HepG2 (cell line): Measurements from ENCODE around the gene RAB15. TPM values are rescaled to one million over a fixed set of nuclear protein-coding genes. Genes with fewer than 3 reads are reported as not detected.

Experiments used
- ATAC-seq: fragments of 200-7000 bp; cut with Tn5 transposase; 3 replicates; pipeline ENCODE4 v1.9.1; 2020; ENCODE audit warnings: mild to moderate bottlenecking, moderate library complexity
- BruUV-seq: library from RNA; stranded (reverse); fragments of 400-500 nt; replicated peaks from 2 replicates; lab custom pipeline; 2021; lab: Mats Ljungman, UMichigan
- CTCF ChIA-PET: fragments of 300-600 bp; formaldehyde crosslinking; extraction: SDS; loops from one replicate; lab custom pipeline; 2021; ENCODE audit warnings: low total read pairs, inconsistent platforms, low intra/inter-chr PET ratio; lab: Yijun Ruan, JAX
- POLR2A ChIA-PET: fragments of 350-600 bp; sonication (Branson Sonifier 250); formaldehyde crosslinking; loops from one replicate; lab custom pipeline; 2020; ENCODE audit warnings: antibody characterized with exemption, inconsistent platforms; lab: Yijun Ruan, JAX
- DNase-seq: peaks from one replicate; pipeline ENCODE4 v3.0.0-alpha.2; 2015; ENCODE audit warnings: low spot score
- FAIRE-seq: peaks from 3 replicates; lab custom pipeline; 2011; peaks lifted over from hg19 to GRCh38; lab: Jason Lieb, UNC
- H2AFZ ChIP-seq: one replicate; pipeline ENCODE4 v1.6.1; 2011; ENCODE audit warnings: low read length, inconsistent platforms
- H3K27ac ChIP-seq: fragments of 300-600 bp; 3 replicates; pipeline ENCODE4 v1.8.0; 2011; ENCODE audit warnings: mixed run types, mild to moderate bottlenecking, mixed read lengths, low read length, inconsistent platforms; ENCODE audit not compliant: insufficient read depth; ENCODE audit errors: extremely low read length
- H3K27me3 ChIP-seq, 2 experiments: fragments of 200-600 bp in 1 of 2; 2 replicates in 1 of 2; 3 replicates in 1 of 2; pipeline versions ENCODE4 v1.6.0 to v1.8.0; 2011; ENCODE audit warnings: low read length in 2 of 2, mild to moderate bottlenecking in 2 of 2, moderate library complexity in 2 of 2, inconsistent platforms in 1 of 2; ENCODE audit not compliant: insufficient read depth in 2 of 2, control insufficient read depth in 1 of 2
- H3K36me3 ChIP-seq, 2 experiments: fragments of 200-600 bp in 1 of 2; replicated peaks in 1 of 2; 2 replicates in 1 of 2; 3 replicates in 1 of 2; pipeline versions ENCODE4 v1.5.1 to v1.8.0; 2011; ENCODE audit warnings: low read length in 2 of 2, inconsistent platforms in 1 of 2; ENCODE audit not compliant: insufficient read depth in 2 of 2, control insufficient read depth in 1 of 2
- H3K4me1 ChIP-seq: 2 replicates; pipeline ENCODE4 v1.5.1; 2012; ENCODE audit warnings: low read length, inconsistent platforms; ENCODE audit not compliant: insufficient read depth
- H3K4me2 ChIP-seq: 2 replicates; pipeline ENCODE4 v1.6.0; 2011; ENCODE audit warnings: low read depth, low read length, inconsistent platforms
- H3K4me3 ChIP-seq, 3 experiments: fragments of 200-600 bp in 1 of 3; sonication (generic), shearing (Covaris generic) in 1 of 3; replicated peaks in 1 of 3; 2 replicates each; pipeline ENCODE4 v1.5.1; 2011 to 2016; ENCODE audit warnings: low read length in 3 of 3, inconsistent platforms in 2 of 3, low read depth in 2 of 3, mild to moderate bottlenecking in 2 of 3, control low read depth in 1 of 3, mixed read lengths in 1 of 3; ENCODE audit not compliant: insufficient read depth in 1 of 3
- H3K79me2 ChIP-seq: one replicate; pipeline ENCODE4 v1.6.1; 2011; ENCODE audit warnings: low read length, inconsistent platforms; ENCODE audit not compliant: insufficient read depth
- H3K9ac ChIP-seq: 2 replicates; pipeline ENCODE4 v1.6.0; 2011; ENCODE audit warnings: mild to moderate bottlenecking, low read depth, low read length, inconsistent platforms; ENCODE audit not compliant: insufficient read depth
- H3K9me3 ChIP-seq: 2 replicates; pipeline ENCODE4 v1.5.1; 2012; ENCODE audit warnings: mild to moderate bottlenecking, low read length
- H4K20me1 ChIP-seq: 2 replicates; pipeline ENCODE4 v1.6.0; 2011; ENCODE audit warnings: inconsistent platforms, mild to moderate bottlenecking, low read length, moderate library complexity; ENCODE audit not compliant: insufficient read depth
- AHR ChIP-seq: IDR thresholded peaks from 2 replicates; pipeline ENCODE4 v1.6.1; 2018; ENCODE audit warnings: missing genetic modification reagents, missing compliant biosample characterization
- ATF1 ChIP-seq: IDR thresholded peaks from 2 replicates; pipeline ENCODE4 v1.6.1; 2016; ENCODE audit warnings: mild to moderate bottlenecking, control low read depth
- NKX3-1 ChIP-seq: sonication (generic); formaldehyde crosslinking; IDR thresholded peaks from 2 replicates; pipeline ENCODE4 v1.5.0; 2020; ENCODE audit warnings: missing genetic modification reagents
- PRMT3 ChIP-seq: sonication (generic); formaldehyde crosslinking; IDR thresholded peaks from 2 replicates; pipeline ENCODE4 v1.8.1; 2022; ENCODE audit warnings: low read depth, mild to moderate bottlenecking, moderate library complexity, missing genetic modification reagents, borderline replicate concordance
- SAFB2 ChIP-seq: sonication (generic); formaldehyde crosslinking; IDR thresholded peaks from 2 replicates; pipeline ENCODE4 v1.5.1; 2020; ENCODE audit warnings: missing genetic modification reagents, low read depth, mild to moderate bottlenecking, borderline replicate concordance
- SALL1 ChIP-seq: sonication (generic); formaldehyde crosslinking; IDR thresholded peaks from 2 replicates; pipeline ENCODE4 v1.8.0; 2022; ENCODE audit warnings: mild to moderate bottlenecking, missing genetic modification reagents
- SP5 ChIP-seq: IDR thresholded peaks from 2 replicates; pipeline ENCODE4 v1.6.1; 2016; ENCODE audit warnings: low read depth, borderline replicate concordance
- ZNF260 ChIP-seq: sonication (generic); formaldehyde crosslinking; IDR thresholded peaks from 2 replicates; pipeline ENCODE4 v1.4.0; 2020; ENCODE audit warnings: missing genetic modification reagents, low read depth, mild to moderate bottlenecking, borderline replicate concordance
- ZNF432 ChIP-seq: sonication (generic); formaldehyde crosslinking; IDR thresholded peaks from 2 replicates; pipeline ENCODE4 v1.5.0; 2020; ENCODE audit warnings: missing genetic modification reagents, mild to moderate bottlenecking, borderline replicate concordance
- WGBS: methylation state at CpG from one replicate; pipeline ENCODE4 v1.1.6; 2017; ENCODE audit warnings: low lambda C conversion rate; 5-methylcytosine and 5-hydroxymethylcytosine counted together
- in situ Hi-C: cut with HindIII; loops from 2 replicates; pipeline ENCODE4 v1.10.0; 2017; ENCODE audit warnings: low pct_unique_long_range_greater_than_20kb; ENCODE audit not compliant: extremely low pct_ligation_motif_present
- intact Hi-C: fragments of 100-400 bp; cut with micrococcal nuclease; formaldehyde crosslinking; loops from one replicate; pipeline ENCODE4 v1.10.0; 2022; ENCODE audit not compliant: unreplicated experiment
- polyA plus RNA-seq, 8 experiments: library from polyadenylated mRNA; depleted of rRNA in 3 of 8; stranded (reverse) in 7 of 8; unstranded in 1 of 8; fragments of >200 nt; fragmentation: Illumina TruSeq in 4 of 8; extraction: Trizol in 4 of 8; gene quantifications; 2 replicates each; pipeline versions ENCODE4 v1.2.1 to v1.2.3, GENCODE V29; 2011 to 2016; ENCODE audit warnings: low read depth in 4 of 8, missing spikeins in 1 of 8, mixed read lengths in 1 of 8; ENCODE audit not compliant: insufficient read depth in 1 of 8
- total RNA-seq, 5 experiments: library from RNA; depleted of rRNA; stranded (reverse); fragments of >200 nt; fragmentation: Illumina TruSeq; extraction: Trizol; gene quantifications; 2 replicates each; pipeline ENCODE4 v1.2.3, GENCODE V29; 2016; ENCODE audit warnings: low read depth in 1 of 5
- TF ChIP-seq, protein P1 (sequence below): sonication (generic); formaldehyde crosslinking; IDR thresholded peaks from 2 replicates; pipeline ENCODE4 v1.5.0; 2020; ENCODE audit warnings: mild to moderate bottlenecking, missing genetic modification reagents
- TF ChIP-seq, protein P2 (sequence below): IDR thresholded peaks from 2 replicates; pipeline ENCODE4 v1.6.1; 2016; ENCODE audit warnings: low read depth
- TF ChIP-seq, protein P3 (sequence below): sonication (generic); formaldehyde crosslinking; IDR thresholded peaks from 2 replicates; pipeline ENCODE4 v1.4.0; 2020; ENCODE audit warnings: mild to moderate bottlenecking, missing genetic modification reagents, borderline replicate concordance

RAB15 gene
- total and polyA plus RNA-seq, 2 of the 13 experiments (the other 11 are each of a cell fraction or from before 2014, with no cell fraction given), result 7.4 to 18.5 TPM

- no peak for DNase-seq
- ATAC-seq, result no peak
- no peaks in the 10 kb centered on the region for H3K27me3 ChIP-seq
- H3K4me1 ChIP-seq, result peaks cover 33% of the 10 kb centered on the region
- TF ChIP-seq SALL1 (CRISPR knock-in tag), result no peak
- TF ChIP-seq ZNF432 (CRISPR knock-in tag), result no peak
- TF ChIP-seq, protein P1, sequence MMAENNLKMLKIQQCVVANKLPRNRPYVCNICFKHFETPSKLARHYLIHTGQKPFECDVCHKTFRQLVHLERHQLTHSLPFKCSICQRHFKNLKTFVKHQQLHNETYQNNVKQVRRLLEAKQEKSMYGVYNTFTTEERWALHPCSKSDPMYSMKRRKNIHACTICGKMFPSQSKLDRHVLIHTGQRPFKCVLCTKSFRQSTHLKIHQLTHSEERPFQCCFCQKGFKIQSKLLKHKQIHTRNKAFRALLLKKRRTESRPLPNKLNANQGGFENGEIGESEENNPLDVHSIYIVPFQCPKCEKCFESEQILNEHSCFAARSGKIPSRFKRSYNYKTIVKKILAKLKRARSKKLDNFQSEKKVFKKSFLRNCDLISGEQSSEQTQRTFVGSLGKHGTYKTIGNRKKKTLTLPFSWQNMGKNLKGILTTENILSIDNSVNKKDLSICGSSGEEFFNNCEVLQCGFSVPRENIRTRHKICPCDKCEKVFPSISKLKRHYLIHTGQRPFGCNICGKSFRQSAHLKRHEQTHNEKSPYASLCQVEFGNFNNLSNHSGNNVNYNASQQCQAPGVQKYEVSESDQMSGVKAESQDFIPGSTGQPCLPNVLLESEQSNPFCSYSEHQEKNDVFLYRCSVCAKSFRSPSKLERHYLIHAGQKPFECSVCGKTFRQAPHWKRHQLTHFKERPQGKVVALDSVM (CRISPR knock-in tag), result no peak
- TF ChIP-seq, all 625 proteins: peak for 0
- Histone ChIP-seq H3K9ac (no peak overlapping the region), H3K79me2 (no peaks in the 10 kb centered on the region), H2AFZ (no peak overlapping the region), H3K27ac (no peak overlapping the region), H3K4me2 (no peak overlapping the region), H3K36me3 (peaks cover 14 to 41% of the 10 kb centered on the region in 2 experiments), H3K4me3 (no peak overlapping the region), H4K20me1 (no peaks in the 10 kb centered on the region), H3K9me3 (no peaks in the 10 kb centered on the region)
- ChIA-PET CTCF (no interaction called here), POLR2A (interaction anchor here (0.9 kb wide), 1 partner anchor 18 kb away, joined by 3 read pairs; no protein-coding TSS in a partner anchor)
- no peak for FAIRE-seq
- in situ Hi-C loops (no loop called here), intact Hi-C loops (loop anchor here (10.0 kb wide), 1 partner anchor 225 kb away; the partner anchor contains the start of gene PLEKHG3)
- BruUV-seq, result no TSS peak
- WGBS, result 95% methylated on average over 3 of the region's 3 CpGs
Measured at GRCh38 chr14:64930085-64930843, 41.9 kb downstream of the RAB15 start.

GRCh38 chr14:64929014-64929359 is 43.1 kb downstream of the RAB15 start:
- in situ Hi-C loops (no loop called here), intact Hi-C loops (no loop called here)
- Histone ChIP-seq H2AFZ (no peak overlapping the region), H3K9me3 (no peaks in the 10 kb centered on the region), H3K9ac (no peak overlapping the region), H3K27me3 (no peaks in the 10 kb centered on the region), H3K27ac (no peak overlapping the region), H3K4me1 (peaks cover 33% of the 10 kb centered on the region), H3K36me3 (peaks cover 14 to 52% of the 10 kb centered on the region in 2 experiments), H4K20me1 (no peaks in the 10 kb centered on the region), H3K4me2 (no peak overlapping the region), H3K4me3 (no peak overlapping the region), H3K79me2 (no peaks in the 10 kb centered on the region)
- WGBS, result 97% methylated on average over 3 of the region's 3 CpGs
- BruUV-seq, result no TSS peak
- no peak for FAIRE-seq
- no peak for DNase-seq
- ChIA-PET CTCF (no interaction called here), POLR2A (no interaction called here)
- ATAC-seq, result no peak
- TF ChIP-seq SAFB2 (CRISPR knock-in tag), result no peak
- TF ChIP-seq AHR (CRISPR knock-in tag), result no peak
- TF ChIP-seq ATF1 (CRISPR knock-in tag), result no peak
- no peak for TF ChIP-seq ZNF260
- TF ChIP-seq, protein P2, sequence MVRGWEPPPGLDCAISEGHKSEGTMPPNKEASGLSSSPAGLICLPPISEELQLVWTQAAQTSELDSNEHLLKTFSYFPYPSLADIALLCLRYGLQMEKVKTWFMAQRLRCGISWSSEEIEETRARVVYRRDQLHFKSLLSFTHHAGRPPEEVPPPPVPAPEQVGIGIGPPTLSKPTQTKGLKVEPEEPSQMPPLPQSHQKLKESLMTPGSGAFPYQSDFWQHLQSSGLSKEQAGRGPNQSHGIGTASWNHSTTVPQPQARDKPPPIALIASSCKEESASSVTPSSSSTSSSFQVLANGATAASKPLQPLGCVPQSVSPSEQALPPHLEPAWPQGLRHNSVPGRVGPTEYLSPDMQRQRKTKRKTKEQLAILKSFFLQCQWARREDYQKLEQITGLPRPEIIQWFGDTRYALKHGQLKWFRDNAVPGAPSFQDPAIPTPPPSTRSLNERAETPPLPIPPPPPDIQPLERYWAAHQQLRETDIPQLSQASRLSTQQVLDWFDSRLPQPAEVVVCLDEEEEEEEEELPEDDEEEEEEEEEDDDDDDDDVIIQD (CRISPR knock-in tag), result no peak
- no peak for TF ChIP-seq SP5 (CRISPR knock-in tag)
- TF ChIP-seq NKX3-1, result no peak
- TF ChIP-seq PRMT3 (CRISPR knock-in tag), result no peak
- TF ChIP-seq, protein P3, sequence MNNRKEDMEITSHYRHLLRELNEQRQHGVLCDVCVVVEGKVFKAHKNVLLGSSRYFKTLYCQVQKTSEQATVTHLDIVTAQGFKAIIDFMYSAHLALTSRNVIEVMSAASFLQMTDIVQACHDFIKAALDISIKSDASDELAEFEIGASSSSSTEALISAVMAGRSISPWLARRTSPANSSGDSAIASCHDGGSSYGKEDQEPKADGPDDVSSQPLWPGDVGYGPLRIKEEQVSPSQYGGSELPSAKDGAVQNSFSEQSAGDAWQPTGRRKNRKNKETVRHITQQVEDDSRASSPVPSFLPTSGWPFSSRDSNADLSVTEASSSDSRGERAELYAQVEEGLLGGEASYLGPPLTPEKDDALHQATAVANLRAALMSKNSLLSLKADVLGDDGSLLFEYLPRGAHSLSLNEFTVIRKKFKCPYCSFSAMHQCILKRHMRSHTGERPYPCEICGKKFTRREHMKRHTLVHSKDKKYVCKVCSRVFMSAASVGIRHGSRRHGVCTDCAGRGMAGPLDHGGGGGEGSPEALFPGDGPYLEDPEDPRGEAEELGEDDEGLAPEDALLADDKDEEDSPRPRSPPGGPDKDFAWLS, result no peak
